AG09319 (cell line): ENCODE results near the gene SYP.

Source experiments
- DNase-seq: peaks from one replicate; pipeline ENCODE4 v3.0.0-alpha.2; 2010; ENCODE audit warnings: low read depth; ENCODE audit errors: extremely low read depth
- TF ChIP-seq, protein P1 (sequence below): IDR thresholded peaks from 2 replicates; pipeline ENCODE4 v1.5.1; 2011; ENCODE audit warnings: low read depth, mild to moderate bottlenecking, inconsistent platforms, low read length, moderate library complexity

SYP gene

DNA sequence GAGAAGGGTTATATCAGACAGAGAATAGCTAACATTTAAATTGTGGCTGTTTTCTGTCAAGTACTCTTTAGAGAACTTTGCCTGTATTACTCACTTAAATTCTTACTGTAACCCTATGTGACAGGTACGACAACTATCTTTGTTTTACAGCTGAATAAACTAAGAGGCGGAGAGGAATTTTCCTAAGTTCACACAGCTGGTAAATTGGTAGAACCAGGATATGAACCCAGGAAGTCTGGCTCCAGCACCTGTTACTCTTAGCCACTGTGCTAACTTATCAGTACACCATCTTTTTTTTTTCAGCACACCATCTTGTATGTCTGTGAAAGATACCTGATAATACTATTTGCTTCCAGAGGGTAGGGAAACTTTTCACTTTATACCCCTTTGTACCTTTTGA, 2.0 kb upstream of the SYP start:
- TF ChIP-seq, protein P1, sequence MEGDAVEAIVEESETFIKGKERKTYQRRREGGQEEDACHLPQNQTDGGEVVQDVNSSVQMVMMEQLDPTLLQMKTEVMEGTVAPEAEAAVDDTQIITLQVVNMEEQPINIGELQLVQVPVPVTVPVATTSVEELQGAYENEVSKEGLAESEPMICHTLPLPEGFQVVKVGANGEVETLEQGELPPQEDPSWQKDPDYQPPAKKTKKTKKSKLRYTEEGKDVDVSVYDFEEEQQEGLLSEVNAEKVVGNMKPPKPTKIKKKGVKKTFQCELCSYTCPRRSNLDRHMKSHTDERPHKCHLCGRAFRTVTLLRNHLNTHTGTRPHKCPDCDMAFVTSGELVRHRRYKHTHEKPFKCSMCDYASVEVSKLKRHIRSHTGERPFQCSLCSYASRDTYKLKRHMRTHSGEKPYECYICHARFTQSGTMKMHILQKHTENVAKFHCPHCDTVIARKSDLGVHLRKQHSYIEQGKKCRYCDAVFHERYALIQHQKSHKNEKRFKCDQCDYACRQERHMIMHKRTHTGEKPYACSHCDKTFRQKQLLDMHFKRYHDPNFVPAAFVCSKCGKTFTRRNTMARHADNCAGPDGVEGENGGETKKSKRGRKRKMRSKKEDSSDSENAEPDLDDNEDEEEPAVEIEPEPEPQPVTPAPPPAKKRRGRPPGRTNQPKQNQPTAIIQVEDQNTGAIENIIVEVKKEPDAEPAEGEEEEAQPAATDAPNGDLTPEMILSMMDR, result no peak

DNA sequence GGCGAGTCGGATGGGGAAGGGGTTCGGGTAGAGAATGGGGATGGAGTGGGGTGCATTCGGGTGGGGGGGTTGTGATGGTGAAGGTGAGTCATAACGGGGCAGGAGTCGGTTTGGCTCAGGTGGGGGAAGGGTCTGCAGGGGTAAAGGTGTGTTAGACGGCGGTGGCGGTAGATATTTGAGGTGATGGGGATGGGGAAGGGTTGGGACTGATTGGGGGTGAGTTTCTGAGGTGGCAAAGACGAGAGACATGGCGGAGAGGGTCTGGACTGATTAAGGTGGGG, 738 bp downstream of the SYP start:
- no peak for DNase-seq
- TF ChIP-seq, protein P1, result no peak

More for the DNA sequence above, 2.0 kb upstream of the SYP start:
- DNase-seq, result no peak

DNA sequence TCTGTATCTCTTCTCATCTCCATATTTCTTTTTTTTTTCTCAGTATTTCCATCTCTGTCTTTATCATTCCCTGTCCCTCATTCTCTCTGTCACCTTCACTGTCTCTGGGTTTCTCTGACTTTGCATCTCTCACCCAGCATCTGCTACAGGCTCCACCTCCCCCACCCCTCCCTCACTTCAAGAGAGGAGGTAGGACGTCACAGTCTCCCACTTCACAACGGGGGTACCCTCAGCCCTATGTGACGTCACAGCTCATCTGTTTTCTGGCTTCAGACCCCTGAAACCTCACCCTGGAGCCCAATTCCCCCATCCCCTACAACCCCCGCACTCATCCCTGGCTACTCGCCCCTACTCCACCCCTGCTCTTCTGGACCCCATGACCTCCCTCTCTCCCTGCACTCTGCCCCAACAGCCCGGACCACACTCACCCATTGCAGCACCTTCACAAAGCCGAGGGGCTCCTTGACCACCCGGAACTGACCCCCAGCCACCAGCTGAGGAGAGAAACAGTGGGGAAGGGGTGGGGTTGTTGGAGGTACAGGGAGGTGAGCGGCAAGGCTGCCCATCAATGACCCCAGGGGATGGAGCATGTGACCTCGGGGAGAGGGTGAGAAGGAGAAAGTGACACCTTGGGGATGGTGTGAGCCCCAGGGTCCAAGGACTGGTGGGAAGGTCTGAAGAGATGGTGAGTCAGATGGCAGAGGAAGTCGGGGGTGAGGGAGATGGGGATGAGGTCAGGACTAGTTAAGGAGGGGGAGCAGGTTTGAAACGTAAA, 1.3 kb downstream of the SYP start:
- TF ChIP-seq, protein P1, result no peak
- no peak for DNase-seq

DNA sequence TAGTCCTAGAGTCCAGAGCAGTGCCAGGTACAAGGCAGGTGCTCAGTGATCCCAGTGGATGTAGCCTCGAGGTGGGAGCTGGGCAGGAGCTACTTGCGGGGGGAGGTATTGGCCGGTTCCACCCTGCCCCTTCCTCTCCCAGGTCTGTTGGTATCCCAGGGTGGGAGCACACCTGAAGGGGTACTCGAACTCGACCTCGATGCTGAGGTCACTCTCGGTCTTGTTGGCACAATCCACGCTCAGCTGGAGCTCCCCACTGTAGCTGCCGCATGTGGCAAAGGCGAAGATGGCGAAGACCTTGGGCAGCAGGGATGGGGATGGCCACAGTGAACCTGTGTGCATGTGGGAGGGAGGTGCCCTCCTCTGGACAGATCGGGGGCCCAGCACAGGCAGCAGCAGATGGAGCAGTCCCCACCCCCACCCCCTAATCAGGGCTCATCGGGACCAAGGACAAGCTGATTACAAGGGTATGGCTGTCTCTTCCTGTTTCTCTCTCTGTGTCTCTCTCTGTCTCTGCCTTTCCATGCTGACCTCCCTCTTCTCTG, 2.4 kb downstream of the SYP start:
- DNase-seq, result no peak
- TF ChIP-seq, protein P1, result no peak

DNA sequence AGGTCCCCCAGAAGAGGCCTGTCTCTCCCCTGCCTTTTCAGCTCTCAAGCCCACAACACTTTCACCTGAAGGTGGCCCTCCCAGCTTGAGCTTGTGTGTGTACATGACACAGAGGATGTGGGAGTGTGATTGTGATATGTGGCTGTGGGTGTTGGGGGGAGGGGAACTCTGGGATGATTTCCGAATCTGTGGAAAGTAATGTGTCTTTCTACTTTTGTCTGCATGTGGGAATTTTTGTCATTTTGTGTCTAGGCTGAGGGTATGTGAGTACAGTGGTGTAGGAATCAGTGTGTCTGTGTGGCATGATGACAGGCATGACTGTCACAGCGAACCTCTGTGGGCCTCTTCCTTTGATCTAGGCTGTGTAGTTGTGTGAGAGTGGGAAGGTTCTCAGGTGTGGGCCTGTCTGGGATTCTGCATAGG, 6.4 kb downstream of the SYP start:
- DNase-seq, result no peak
- TF ChIP-seq, protein P1, result no peak

DNA sequence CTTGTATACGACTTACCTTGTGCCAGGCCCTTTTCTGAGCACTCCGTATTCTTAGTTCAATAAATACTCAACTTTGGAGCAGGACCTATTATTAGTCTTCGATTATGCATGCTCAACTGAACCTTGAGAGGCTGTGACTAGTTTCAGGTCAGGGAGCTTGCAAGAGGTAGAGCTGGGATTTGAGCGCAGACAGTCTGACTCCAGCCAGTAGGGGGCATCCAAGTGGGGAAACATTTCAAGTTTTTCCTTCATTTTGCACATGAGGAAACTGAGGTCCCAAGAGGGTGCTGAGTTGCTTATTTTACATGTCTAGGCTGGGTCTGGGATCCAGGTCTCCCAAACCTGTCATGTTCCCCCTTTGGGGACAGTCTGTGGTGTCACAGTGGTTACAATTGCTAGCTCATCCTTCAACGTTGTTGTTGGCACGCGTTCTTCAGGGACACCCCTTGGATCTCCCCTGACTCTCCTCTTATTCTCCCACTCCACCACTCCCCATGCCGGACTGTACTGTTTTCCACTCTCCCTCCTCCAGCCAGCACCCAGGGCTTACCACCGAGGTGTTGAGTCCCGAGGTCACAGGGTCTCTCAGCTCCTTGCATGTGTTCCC, 7.2 kb downstream of the SYP start:
- TF ChIP-seq, protein P1, result peak; percentile 58
- DNase-seq, result no peak

DNA sequence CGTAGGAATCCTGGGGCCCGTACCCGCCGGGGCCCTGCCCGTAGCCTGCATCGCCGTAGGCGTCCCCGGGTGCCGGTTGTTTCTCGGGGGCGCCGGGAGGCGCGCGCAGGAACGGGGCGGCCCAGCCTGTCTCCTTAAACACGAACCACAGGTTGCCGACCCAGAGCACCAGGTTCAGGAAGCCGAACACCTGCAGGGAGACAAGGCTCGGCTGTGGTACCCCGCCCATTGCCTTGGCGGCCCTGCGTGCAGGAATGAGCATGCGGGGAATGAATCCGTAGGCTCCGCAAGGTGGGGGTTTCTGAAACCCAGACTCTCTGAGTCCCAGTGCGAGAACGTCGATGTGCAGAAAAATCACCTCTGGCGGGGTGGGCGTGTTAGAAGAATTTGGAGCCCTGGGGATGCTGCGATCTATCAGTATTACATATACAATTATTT, 8.4 kb downstream of the SYP start:
- no peak for DNase-seq
- TF ChIP-seq, protein P1, result no peak
